SK-N-SH (cell line): ENCODE data around the gene NWD2.

Experiments used
- FOSL2 ChIP-seq: IDR thresholded peaks from 2 replicates; pipeline ENCODE4 v1.4.0; 2012; ENCODE audit warnings: low read depth, mild to moderate bottlenecking, moderate library complexity, borderline replicate concordance
- GABPA ChIP-seq: IDR thresholded peaks from 2 replicates; pipeline ENCODE4 v1.4.0; 2012; ENCODE audit warnings: low read depth, mild to moderate bottlenecking
- POLR2AphosphoS5 ChIP-seq: IDR thresholded peaks from 2 replicates; pipeline ENCODE4 v1.6.1; 2012; ENCODE audit warnings: low read depth, low read length
- RAD21 ChIP-seq: IDR thresholded peaks from 2 replicates; pipeline ENCODE4 v1.6.1; 2012; ENCODE audit warnings: mild to moderate bottlenecking, low read length
- TAF1 ChIP-seq: IDR thresholded peaks from 2 replicates; pipeline ENCODE4 v1.6.1; 2012; ENCODE audit warnings: low read depth, mild to moderate bottlenecking, low read length, moderate library complexity, borderline replicate concordance
- TCF12 ChIP-seq: IDR thresholded peaks from 2 replicates; pipeline ENCODE4 v1.4.0; 2012
- TF ChIP-seq, protein P1 (sequence below): fragments of 200-600 bp; sonication (generic); IDR thresholded peaks from 2 replicates; pipeline ENCODE4 v1.6.1; 2017; ENCODE audit warnings: antibody characterized with exemption, mild to moderate bottlenecking, moderate library complexity

GRCh38 chr4:37436546-37436945, 192.0 kb downstream of the NWD2 start:
- TF ChIP-seq, protein P1, sequence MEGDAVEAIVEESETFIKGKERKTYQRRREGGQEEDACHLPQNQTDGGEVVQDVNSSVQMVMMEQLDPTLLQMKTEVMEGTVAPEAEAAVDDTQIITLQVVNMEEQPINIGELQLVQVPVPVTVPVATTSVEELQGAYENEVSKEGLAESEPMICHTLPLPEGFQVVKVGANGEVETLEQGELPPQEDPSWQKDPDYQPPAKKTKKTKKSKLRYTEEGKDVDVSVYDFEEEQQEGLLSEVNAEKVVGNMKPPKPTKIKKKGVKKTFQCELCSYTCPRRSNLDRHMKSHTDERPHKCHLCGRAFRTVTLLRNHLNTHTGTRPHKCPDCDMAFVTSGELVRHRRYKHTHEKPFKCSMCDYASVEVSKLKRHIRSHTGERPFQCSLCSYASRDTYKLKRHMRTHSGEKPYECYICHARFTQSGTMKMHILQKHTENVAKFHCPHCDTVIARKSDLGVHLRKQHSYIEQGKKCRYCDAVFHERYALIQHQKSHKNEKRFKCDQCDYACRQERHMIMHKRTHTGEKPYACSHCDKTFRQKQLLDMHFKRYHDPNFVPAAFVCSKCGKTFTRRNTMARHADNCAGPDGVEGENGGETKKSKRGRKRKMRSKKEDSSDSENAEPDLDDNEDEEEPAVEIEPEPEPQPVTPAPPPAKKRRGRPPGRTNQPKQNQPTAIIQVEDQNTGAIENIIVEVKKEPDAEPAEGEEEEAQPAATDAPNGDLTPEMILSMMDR = no peak
- TF ChIP-seq RAD21 (no peak), POLR2AphosphoS5 (no peak), TAF1 (no peak), TCF12 (no peak), FOSL2 (no peak), GABPA (no peak)
